GM18511 (cell line): Measurements from ENCODE around the gene DOK3.

Experiments used
- ATAC-seq: cut with Tn5 transposase; IDR thresholded peaks from one replicate; pipeline ENCODE4 v1.9.1; 2021; ENCODE audit warnings: mild to moderate bottlenecking, moderate library complexity; ENCODE audit not compliant: unreplicated experiment

Gene DOK3, protein sequence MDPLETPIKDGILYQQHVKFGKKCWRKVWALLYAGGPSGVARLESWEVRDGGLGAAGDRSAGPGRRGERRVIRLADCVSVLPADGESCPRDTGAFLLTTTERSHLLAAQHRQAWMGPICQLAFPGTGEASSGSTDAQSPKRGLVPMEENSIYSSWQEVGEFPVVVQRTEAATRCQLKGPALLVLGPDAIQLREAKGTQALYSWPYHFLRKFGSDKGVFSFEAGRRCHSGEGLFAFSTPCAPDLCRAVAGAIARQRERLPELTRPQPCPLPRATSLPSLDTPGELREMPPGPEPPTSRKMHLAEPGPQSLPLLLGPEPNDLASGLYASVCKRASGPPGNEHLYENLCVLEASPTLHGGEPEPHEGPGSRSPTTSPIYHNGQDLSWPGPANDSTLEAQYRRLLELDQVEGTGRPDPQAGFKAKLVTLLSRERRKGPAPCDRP

GRCh38 chr5:177509381-177509951 lies at the start of gene DOK3:
Gene DOK3 (minus strand): TSS chr5:177509826. CDS start chr5:177509540, 286 bp downstream.
- peak; percentile 44 for ATAC-seq

GRCh38 chr5:177557796-177558195 lies 48.2 kb upstream of the DOK3 start:
- no peak for ATAC-seq

- no peak for ATAC-seq
Measured at GRCh38 chr5:177557041-177557647, 47.5 kb upstream of the DOK3 start.

DNA sequence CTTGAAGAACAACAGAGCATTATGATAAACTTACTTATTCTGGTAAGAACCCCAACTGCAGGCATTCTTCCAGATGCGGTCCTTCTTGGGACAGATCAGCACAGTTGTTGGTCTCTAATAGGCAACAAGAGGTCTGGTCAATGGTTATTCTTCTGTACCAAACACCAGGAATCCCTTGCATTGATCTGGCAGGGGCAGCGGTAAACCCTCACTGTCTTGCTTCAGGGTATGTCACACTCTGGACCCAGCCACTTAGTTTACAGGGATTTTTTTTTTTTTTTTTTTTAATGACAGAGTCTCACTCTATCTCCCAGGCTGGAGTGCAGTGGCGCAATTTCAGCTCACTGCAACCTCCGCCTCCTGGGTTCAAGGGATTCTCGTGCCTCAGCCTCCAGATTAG lies 46.0 kb upstream of the DOK3 start:
- ATAC-seq: no peak

DNA sequence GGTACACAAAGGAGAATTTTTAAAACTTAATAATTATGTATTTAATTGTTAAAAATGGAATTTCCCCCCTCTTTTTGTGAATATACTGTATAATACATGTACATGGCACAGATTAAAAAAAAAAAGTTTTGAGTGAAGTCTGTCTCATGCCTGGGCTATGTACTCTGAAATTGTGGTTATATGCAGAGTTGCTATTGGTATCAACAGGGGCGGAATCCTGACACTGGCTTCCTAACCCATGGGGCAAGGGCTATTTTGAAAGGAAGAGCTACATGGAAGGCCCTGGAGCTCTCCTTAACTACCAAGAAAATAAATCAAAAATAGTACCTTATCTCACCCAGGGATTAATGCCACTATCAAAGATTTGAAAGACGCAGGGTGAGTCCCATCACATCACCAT lies 45.6 kb upstream of the DOK3 start:
- no peak for ATAC-seq

GRCh38 chr5:177554474-177555111 lies 45.0 kb upstream of the DOK3 start, which contains the start of gene FAM193B:
Gene FAM193B (minus strand): TSS chr5:177554563. CDS start chr5:177554458, 105 bp downstream.
- peak; percentile 94 for ATAC-seq

- ATAC-seq: peak; percentile 47
Measured at GRCh38 chr5:177553671-177554429, 44.2 kb upstream of the DOK3 start.

GRCh38 chr5:177552839-177553455 lies 43.3 kb upstream of the DOK3 start:
- ATAC-seq: no peak

DNA sequence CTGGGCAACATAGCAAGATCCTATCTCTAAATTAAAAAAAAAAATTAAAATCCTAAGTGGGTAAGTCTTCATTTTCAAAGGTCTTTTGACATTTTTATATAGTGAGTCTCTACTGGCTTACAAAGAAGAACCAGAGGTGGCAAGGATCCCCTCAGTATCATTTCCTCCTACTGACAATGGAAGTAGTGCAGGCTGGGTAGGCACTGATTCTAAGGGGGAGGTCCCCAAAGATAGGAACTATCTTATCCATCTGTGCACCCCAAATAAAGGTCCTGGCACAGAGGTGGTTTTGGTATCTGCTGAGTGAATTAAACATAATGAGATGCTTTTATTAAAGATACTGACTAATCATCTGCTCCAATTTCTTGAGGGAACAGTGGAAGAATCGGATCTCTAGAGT lies 40.5 kb upstream of the DOK3 start:
- ATAC-seq: no peak

- no peak for ATAC-seq
Measured at GRCh38 chr5:177548495-177548894, 38.9 kb upstream of the DOK3 start.

GRCh38 chr5:177547736-177548135 lies 38.1 kb upstream of the DOK3 start:
- no peak for ATAC-seq

- ATAC-seq: no peak
Measured at GRCh38 chr5:177546258-177546741, 36.7 kb upstream of the DOK3 start.

DNA sequence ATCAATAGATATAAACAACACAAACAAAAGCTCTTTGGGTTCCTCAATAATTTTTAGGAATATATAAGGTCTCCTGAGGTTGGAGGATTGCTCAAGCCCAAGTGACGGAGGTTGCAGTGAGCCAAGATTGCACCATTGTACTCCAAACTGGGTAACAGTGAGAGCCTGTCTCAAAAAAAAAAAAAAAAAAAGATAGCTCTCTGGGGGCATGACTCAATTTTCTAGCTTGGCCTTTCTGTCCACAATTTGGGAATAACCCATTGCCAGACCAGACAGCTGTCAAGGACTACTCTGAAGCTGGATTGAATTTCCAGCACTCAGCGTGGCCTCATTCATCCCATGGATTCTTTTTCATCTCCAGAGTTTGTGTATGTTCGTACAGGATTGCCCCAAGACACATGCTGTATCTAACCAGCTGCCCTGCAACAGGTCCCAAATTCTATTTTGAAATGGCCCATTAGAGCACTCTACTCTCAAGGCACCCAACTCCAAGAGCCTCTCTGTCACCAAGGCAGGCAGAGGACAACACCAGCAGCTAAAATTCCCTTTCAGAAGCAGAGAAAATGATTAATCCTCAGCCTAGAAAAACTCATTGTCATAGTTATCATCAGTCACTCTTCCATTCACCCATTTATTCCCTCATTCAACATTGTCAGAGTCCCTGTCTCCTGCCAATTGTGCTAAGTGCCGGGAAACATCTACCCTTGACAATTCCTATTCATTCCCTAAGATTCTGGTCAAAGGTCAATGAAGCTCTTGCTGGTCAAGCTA lies 36.0 kb upstream of the DOK3 start:
- ATAC-seq: no peak

- ATAC-seq: no peak
Measured at GRCh38 chr5:177542816-177543465, 33.3 kb upstream of the DOK3 start.

GRCh38 chr5:177540438-177540837 lies 30.8 kb upstream of the DOK3 start:
- no peak for ATAC-seq

GRCh38 chr5:177539411-177539810 lies 29.8 kb upstream of the DOK3 start:
- no peak for ATAC-seq

DNA sequence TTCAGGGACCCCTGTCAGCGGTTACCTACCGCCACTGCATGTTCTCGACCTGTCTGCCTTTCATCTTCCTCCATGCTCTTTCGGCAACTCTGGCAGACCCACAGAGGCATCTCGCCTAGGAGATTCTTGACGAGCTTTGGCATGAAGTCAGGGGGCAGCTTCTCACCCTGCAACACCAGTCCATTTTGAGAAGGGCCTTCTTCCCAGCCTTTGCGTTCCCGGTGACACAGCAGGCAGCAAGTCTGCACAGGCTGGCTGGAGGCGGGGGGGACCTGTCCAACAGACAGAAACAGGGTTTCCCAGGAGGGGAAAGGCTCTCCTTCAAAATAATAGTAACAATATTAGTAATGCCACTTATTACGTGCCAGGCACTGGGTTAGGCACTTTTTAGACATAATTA lies 29.2 kb upstream of the DOK3 start:
- no peak for ATAC-seq

GRCh38 chr5:177537389-177538361 lies 28.0 kb upstream of the DOK3 start:
- no peak for ATAC-seq
